HEK293T (cell line): ENCODE results near the gene TRAT1.
"Not testable (repeated sequence)": the region's sequence is repeated elsewhere in the genome, so short reads cannot be mapped to it uniquely, and the experiment has no call there.

Experiments used
- ARNT ChIP-seq: fragments of 450-650 bp; IDR thresholded peaks from 2 replicates; pipeline ENCODE4 v1.6.1; 2017; ENCODE audit warnings: mild to moderate bottlenecking
- BHLHE40 ChIP-seq: fragments of 450-650 bp; IDR thresholded peaks from 2 replicates; pipeline ENCODE4 v1.6.1; 2016; ENCODE audit warnings: mild to moderate bottlenecking, moderate library complexity, borderline replicate concordance
- CTBP1 ChIP-seq: fragments of 450-650 bp; IDR thresholded peaks from 2 replicates; pipeline ENCODE4 v1.6.1; 2016; ENCODE audit warnings: borderline replicate concordance
- ELF4 ChIP-seq: fragments of 450-650 bp; IDR thresholded peaks from 2 replicates; pipeline ENCODE4 v1.6.1; 2017; ENCODE audit warnings: antibody characterized with exemption
- FOXA1 ChIP-seq: fragments of 450-650 bp; IDR thresholded peaks from 2 replicates; pipeline ENCODE4 v1.6.1; 2016; ENCODE audit warnings: mild to moderate bottlenecking
- FOXK2 ChIP-seq: fragments of 450-650 bp; IDR thresholded peaks from 2 replicates; pipeline ENCODE4 v1.6.1; 2016; ENCODE audit warnings: mild to moderate bottlenecking
- FOXM1 ChIP-seq: fragments of 450-650 bp; IDR thresholded peaks from 2 replicates; pipeline ENCODE4 v1.6.1; 2017; ENCODE audit warnings: mild to moderate bottlenecking, borderline replicate concordance
- HDGF ChIP-seq: fragments of 450-650 bp; IDR thresholded peaks from 2 replicates; pipeline ENCODE4 v1.6.1; 2017; ENCODE audit warnings: antibody characterized with exemption, borderline replicate concordance
- L3MBTL2 ChIP-seq: fragments of 450-650 bp; conservative IDR thresholded peaks from 2 replicates; pipeline ENCODE4 v1.6.1; 2016; ENCODE audit warnings: mild to moderate bottlenecking
- LEF1 ChIP-seq: fragments of 450-650 bp; IDR thresholded peaks from 2 replicates; pipeline ENCODE4 v1.6.1; 2017; ENCODE audit warnings: mild to moderate bottlenecking, borderline replicate concordance
- PKNOX1 ChIP-seq: fragments of 450-650 bp; IDR thresholded peaks from 2 replicates; pipeline ENCODE4 v1.6.1; 2016
- SP1 ChIP-seq: fragments of 450-650 bp; IDR thresholded peaks from 2 replicates; pipeline ENCODE4 v1.6.1; 2017
- SUZ12 ChIP-seq: fragments of 450-650 bp; IDR thresholded peaks from 2 replicates; pipeline ENCODE4 v1.6.1; 2016; ENCODE audit warnings: mild to moderate bottlenecking
- TARDBP ChIP-seq: fragments of 450-650 bp; IDR thresholded peaks from 2 replicates; pipeline ENCODE4 v1.6.1; 2016

GRCh38 chr3:108823803-108824202 is 1.2 kb downstream of the TRAT1 start:
- TF ChIP-seq BHLHE40, SP1, SUZ12, CTBP1, ARNT, ELF4, FOXM1, FOXA1, FOXK2, L3MBTL2, TARDBP, PKNOX1, LEF1, HDGF: not testable (repeated sequence)
